ENCODE data around the gene MTCH1. TPM values are rescaled to one million over a fixed set of nuclear protein-coding genes. Genes with fewer than 3 reads are reported as not detected.

The MTCH1 gene, protein sequence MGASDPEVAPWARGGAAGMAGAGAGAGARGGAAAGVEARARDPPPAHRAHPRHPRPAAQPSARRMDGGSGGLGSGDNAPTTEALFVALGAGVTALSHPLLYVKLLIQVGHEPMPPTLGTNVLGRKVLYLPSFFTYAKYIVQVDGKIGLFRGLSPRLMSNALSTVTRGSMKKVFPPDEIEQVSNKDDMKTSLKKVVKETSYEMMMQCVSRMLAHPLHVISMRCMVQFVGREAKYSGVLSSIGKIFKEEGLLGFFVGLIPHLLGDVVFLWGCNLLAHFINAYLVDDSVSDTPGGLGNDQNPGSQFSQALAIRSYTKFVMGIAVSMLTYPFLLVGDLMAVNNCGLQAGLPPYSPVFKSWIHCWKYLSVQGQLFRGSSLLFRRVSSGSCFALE
- total RNA-seq (2022) (74.9 and 78.2 TPM in 2 replicates), Bru-seq, nascent RNA (percentile 72 among the genes with signal in this experiment), BruChase-seq, experiment 1, labeled RNA remaining after a 6-hour chase (percentile 85 among the genes with signal in this experiment), BruChase-seq, experiment 2, labeled RNA remaining after a 2-hour chase (percentile 79 among the genes with signal in this experiment)
- long read RNA-seq, transcript MTCH1-204 (11 exons, 1,572 nt), result minor isoform, 6 of 312 reads
- long read RNA-seq, transcript MTCH1-202 (12 exons, 2,057 nt), result minor isoform, 113 of 312 reads
- long read RNA-seq, transcript MTCH1-201 (12 exons, 2,006 nt), result major isoform, 137 of 312 reads
- long read RNA-seq, partial matches to known transcripts, result 16 of 312 reads
- long read RNA-seq, other reads (novel, unspliced or antisense), result 38 of 312 reads

DNA sequence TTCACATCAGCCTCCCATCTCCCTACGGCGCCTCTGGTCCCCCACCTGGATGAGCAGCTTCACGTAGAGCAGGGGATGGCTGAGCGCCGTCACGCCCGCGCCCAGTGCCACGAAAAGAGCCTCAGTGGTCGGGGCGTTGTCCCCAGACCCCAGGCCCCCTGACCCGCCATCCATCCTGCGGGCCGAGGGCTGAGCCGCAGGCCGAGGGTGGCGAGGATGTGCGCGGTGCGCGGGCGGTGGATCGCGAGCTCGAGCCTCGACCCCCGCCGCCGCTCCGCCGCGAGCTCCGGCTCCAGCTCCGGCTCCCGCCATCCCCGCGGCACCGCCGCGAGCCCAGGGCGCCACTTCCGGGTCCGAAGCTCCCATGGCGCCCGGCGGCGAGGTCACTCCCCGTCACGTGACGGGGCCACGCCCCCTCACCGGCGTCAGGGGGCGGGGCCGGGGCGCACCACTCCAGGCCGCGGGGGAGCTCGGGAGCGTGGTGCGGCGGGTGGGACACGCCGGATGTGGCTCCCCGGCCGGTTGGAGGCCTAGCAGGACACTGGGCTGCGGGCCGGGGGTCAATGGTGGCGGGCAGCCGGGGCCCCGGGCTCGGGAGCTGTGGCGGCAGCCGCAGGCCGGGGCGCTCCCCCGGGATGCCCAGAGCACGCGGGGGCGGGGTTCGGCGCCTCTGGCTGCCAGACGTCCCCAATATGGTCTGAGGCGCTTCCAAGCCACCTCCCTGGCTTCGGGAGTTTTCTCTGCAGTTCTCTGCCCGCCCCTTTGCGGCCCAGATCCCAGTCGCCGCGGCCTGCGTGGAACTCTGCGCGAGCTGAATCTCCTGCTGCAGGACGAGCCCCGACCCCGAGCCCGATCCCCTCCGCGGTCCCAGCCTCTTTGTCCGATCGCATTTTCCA is at the start of gene MTCH1:
Gene MTCH1, minus strand, starts transcription at position 389 of the 896 bp plus-strand sequence. Its CDS starts 23 bp downstream, at position 366.
- no TSS peak for BruUV-seq (replicated peaks)
- peak; percentile 86 for DNase-seq (ENCODE audit: unreplicated experiment)
- ChIA-PET CTCF (interaction anchor here (0.6 to 1.6 kb wide), 4 partner anchors 14 to 1374 kb away, joined by 3 to 8 read pairs (median 3); no protein-coding TSS in a partner anchor), POLR2A (interaction anchor here (0.6 to 3.2 kb wide), 29 partner anchors 10 to 909 kb away, joined by 3 to 21 read pairs (median 5); partner anchors contain the start of genes C6orf89 and PPIL1)
- no peaks in the 10 kb centered on the region for H3K9me3 Mint-ChIP-seq (ENCODE audit: unreplicated experiment)
- no peak within 1 kb of the TSS for H3K27ac Mint-ChIP-seq (ENCODE audit: low read depth, unreplicated experiment)
- H3K4me3 Mint-ChIP-seq (ENCODE audit: unreplicated experiment), result no peak within 1 kb of the TSS
- H3K27me3 Mint-ChIP-seq (ENCODE audit: insufficient read depth, unreplicated experiment), result no peaks in the 10 kb centered on the region
- TF ChIP-seq, protein P1, sequence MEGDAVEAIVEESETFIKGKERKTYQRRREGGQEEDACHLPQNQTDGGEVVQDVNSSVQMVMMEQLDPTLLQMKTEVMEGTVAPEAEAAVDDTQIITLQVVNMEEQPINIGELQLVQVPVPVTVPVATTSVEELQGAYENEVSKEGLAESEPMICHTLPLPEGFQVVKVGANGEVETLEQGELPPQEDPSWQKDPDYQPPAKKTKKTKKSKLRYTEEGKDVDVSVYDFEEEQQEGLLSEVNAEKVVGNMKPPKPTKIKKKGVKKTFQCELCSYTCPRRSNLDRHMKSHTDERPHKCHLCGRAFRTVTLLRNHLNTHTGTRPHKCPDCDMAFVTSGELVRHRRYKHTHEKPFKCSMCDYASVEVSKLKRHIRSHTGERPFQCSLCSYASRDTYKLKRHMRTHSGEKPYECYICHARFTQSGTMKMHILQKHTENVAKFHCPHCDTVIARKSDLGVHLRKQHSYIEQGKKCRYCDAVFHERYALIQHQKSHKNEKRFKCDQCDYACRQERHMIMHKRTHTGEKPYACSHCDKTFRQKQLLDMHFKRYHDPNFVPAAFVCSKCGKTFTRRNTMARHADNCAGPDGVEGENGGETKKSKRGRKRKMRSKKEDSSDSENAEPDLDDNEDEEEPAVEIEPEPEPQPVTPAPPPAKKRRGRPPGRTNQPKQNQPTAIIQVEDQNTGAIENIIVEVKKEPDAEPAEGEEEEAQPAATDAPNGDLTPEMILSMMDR (IDR thresholded peaks at IDR 0.05; ENCODE audit: unreplicated experiment), result no peak
- intact Hi-C loops (cut with micrococcal nuclease), result loop anchor here (1.0 kb wide), 1 partner anchor 101 kb away; the partner anchor contains the start of gene C6orf89
- peaks cover 14% of the 10 kb centered on the region for H3K4me1 Mint-ChIP-seq (ENCODE audit: insufficient read depth, unreplicated experiment)
- H3K36me3 Mint-ChIP-seq (ENCODE audit: insufficient read depth, unreplicated experiment), result no peaks in the 10 kb centered on the region

DNA sequence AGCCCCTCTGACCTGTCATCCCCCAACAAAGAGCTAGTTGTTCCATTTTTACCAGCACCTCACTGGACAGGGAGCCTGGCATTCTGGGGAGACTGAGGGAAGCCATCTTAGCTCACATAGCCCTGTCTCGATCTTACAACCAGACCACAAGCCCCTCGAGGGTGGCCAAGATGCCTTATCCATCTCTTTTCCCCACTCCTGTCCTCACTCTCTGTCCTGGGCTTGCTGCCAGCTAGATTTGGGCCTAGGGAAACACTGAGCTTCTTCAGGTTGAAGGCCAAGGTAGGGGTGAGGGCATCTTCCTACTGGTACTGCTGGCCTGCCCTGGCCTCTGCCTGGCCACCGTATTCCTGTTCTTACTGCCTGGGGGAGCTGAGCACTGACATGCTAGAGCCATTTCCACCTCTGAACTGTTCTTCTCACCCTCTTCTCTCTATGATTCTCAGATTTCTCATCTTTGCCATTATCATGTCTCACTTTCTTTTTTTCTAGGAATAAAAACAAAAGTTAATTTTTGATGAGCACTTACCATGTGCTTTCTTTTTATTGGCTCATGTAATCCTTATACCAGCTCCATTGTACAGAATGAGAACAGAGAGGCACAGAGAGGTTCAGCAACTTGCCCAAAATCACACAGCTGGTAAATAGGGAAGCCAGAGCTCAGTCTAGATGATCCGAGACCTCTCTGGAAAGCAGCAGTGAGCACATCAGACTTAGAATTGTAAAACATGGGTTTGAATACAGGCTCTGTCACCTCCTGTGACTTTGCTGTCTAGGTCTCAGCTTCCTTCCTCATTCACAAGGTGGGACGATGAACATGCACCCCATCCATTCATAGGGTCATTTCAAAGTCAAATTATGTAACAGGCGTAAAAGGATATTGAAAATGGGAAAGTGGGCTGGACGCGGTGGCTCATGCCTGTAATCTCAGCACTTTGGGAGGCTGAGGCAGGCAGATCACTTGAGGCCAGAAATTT is 48.1 kb upstream of the MTCH1 start:
- POLR2A ChIA-PET, result interaction anchor here (0.7 to 1.6 kb wide), 3 partner anchors 10 to 105 kb away, joined by 3 to 4 read pairs (median 3); no protein-coding TSS in a partner anchor
- TF ChIP-seq, protein P1 (IDR thresholded peaks at IDR 0.05; ENCODE audit: unreplicated experiment), result no peak
- H3K27me3 Mint-ChIP-seq (ENCODE audit: insufficient read depth, unreplicated experiment), result no peaks in the 10 kb centered on the region
- intact Hi-C loops (cut with micrococcal nuclease), result no loop called here
- H3K36me3 Mint-ChIP-seq (ENCODE audit: insufficient read depth, unreplicated experiment), result no peaks in the 10 kb centered on the region
- H3K27ac Mint-ChIP-seq (ENCODE audit: low read depth, unreplicated experiment), result peak overlapping the region; percentile 59
- H3K4me3 Mint-ChIP-seq (ENCODE audit: unreplicated experiment), result no peak overlapping the region
- no TSS peak for BruUV-seq (replicated peaks)
- H3K4me1 Mint-ChIP-seq (ENCODE audit: insufficient read depth, unreplicated experiment), result peaks cover 9% of the 10 kb centered on the region
- CTCF ChIA-PET, result interaction anchor here (0.7 to 8.7 kb wide), 9 partner anchors 9 to 1738 kb away, joined by 3 to 65 read pairs (median 4); no protein-coding TSS in a partner anchor
- H3K9me3 Mint-ChIP-seq (ENCODE audit: unreplicated experiment), result no peaks in the 10 kb centered on the region
- DNase-seq (ENCODE audit: unreplicated experiment), result no peak

DNA sequence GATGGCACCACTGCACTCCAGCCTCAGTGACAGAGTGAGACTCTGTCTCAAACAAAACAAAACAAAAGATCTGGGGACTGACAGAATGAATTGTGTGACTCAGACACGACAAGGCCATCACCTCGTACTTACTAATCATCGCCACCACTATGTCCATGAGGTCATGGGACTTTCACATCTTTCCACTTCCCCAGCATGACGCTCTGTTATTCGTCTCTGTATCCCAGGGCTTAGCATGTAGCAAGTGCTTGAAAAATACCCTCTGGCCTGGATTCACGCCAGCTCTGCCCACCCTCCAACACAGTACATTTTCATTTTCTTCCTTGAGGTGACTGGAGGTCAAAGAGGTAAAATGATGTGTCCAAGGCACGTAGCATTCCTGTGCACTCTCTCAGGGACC is 47.3 kb upstream of the MTCH1 start:
- ChIA-PET CTCF (interaction anchor here (1.5 to 8.7 kb wide), 3 partner anchors 14 to 139 kb away, joined by 8 to 65 read pairs (median 12); no protein-coding TSS in a partner anchor), POLR2A (interaction anchor here (0.5 to 1.6 kb wide), 2 partner anchors 9 to 13 kb away, joined by 3 read pairs; no protein-coding TSS in a partner anchor)
- H3K9me3 Mint-ChIP-seq (ENCODE audit: unreplicated experiment), result no peaks in the 10 kb centered on the region
- DNase-seq (ENCODE audit: unreplicated experiment), result no peak
- peaks cover 6% of the 10 kb centered on the region for H3K4me1 Mint-ChIP-seq (ENCODE audit: insufficient read depth, unreplicated experiment)
- H3K4me3 Mint-ChIP-seq (ENCODE audit: unreplicated experiment), result no peak overlapping the region
- intact Hi-C loops (cut with micrococcal nuclease), result no loop called here
- TF ChIP-seq, protein P1 (IDR thresholded peaks at IDR 0.05; ENCODE audit: unreplicated experiment), result no peak
- H3K36me3 Mint-ChIP-seq (ENCODE audit: insufficient read depth, unreplicated experiment), result no peaks in the 10 kb centered on the region
- BruUV-seq (replicated peaks), result no TSS peak
- H3K27ac Mint-ChIP-seq (ENCODE audit: low read depth, unreplicated experiment), result no peak overlapping the region
- H3K27me3 Mint-ChIP-seq (ENCODE audit: insufficient read depth, unreplicated experiment), result no peaks in the 10 kb centered on the region

Data from MCF 10A (cell line).